ENCODE data around the gene HMGN4. TPM values are rescaled to one million over a fixed set of nuclear protein-coding genes. Genes with fewer than 3 reads are reported as not detected.
"Not testable (repeated sequence)": the region's sequence is repeated elsewhere in the genome, so short reads cannot be mapped to it uniquely, and the experiment has no call there.

HMGN4 gene
- total RNA-seq, 1 experiment from 2014 or later, result 104 TPM

- not testable (repeated sequence) for DNase-seq (ENCODE audit: low spot score)
These were observed 15.5 kb upstream of the HMGN4 start for GRCh38 chr6:26522486-26523228.

DNA sequence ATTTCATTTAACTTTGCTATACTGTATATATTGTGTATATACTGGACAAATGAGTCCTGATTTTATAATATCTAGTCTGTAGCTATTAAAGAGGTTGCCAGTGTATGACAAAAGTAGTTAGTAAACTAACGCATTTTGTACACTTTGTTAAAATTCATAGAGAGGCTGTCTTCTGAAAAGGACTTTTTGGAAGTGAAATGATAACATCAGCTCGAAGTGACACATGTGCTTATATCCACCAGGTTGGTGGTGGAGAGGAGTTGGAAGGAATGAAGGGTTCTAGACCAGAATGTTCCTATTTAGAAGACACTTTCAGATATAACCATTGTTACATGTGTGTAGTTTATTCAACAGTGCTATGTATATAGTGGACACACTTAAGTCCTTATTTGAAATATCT is 13.9 kb upstream of the HMGN4 start:
- DNase-seq (ENCODE audit: low spot score), result not testable (repeated sequence)

- no peak for DNase-seq (ENCODE audit: low spot score)
These were observed 13.3 kb upstream of the HMGN4 start for GRCh38 chr6:26524722-26525370.

- DNase-seq (ENCODE audit: low spot score), result no peak
These were observed 12.3 kb upstream of the HMGN4 start for GRCh38 chr6:26525838-26526237.

- no peak for DNase-seq (ENCODE audit: low spot score)
These were observed 11.2 kb upstream of the HMGN4 start for GRCh38 chr6:26526928-26527327.

- DNase-seq (ENCODE audit: low spot score), result no peak
These were observed 8.0 kb upstream of the HMGN4 start for GRCh38 chr6:26530203-26530602.

DNA sequence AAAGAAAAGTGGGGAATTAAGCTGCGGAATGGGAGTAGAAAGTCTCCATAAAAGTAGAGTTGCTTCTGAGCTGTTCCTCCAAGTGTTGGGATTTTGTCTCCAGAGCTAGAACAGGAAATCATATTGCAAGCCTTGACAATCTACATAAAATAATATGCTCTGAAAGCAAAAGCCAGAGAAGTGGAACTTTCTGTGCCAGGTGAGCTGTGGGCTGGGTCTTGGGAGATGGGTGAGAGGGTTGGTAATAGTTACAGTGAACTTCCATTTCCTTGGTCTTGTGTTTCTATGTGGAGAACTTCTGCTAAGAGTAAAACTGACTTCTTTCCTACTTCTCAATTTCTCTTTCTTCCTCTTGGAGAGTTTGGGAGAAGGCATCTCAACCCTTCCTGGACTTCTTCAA is 6.3 kb upstream of the HMGN4 start:
- DNase-seq (ENCODE audit: low spot score), result no peak

- DNase-seq (ENCODE audit: low spot score), result peak; percentile 87
These were observed 5.3 kb upstream of the HMGN4 start for GRCh38 chr6:26532699-26533531.

DNA sequence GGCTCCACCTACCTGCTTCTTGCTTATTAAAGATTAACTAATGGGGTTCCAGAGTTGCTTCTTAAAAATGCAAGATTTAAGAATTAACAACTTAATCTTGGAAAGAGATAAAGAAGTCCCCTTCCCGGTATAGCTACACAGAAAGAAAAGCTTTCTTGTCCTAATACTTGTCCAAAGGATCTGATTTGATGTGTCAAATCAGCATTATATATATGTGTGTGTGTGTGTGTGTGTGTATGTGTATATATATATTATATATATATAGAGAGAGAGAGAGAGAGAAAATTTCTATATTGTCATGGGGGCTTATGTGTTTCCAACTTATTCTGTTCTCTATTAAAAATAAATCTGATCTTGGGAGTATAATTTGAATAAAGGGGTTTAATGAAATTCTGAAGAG is 4.6 kb upstream of the HMGN4 start:
- no peak for DNase-seq (ENCODE audit: low spot score)

DNA sequence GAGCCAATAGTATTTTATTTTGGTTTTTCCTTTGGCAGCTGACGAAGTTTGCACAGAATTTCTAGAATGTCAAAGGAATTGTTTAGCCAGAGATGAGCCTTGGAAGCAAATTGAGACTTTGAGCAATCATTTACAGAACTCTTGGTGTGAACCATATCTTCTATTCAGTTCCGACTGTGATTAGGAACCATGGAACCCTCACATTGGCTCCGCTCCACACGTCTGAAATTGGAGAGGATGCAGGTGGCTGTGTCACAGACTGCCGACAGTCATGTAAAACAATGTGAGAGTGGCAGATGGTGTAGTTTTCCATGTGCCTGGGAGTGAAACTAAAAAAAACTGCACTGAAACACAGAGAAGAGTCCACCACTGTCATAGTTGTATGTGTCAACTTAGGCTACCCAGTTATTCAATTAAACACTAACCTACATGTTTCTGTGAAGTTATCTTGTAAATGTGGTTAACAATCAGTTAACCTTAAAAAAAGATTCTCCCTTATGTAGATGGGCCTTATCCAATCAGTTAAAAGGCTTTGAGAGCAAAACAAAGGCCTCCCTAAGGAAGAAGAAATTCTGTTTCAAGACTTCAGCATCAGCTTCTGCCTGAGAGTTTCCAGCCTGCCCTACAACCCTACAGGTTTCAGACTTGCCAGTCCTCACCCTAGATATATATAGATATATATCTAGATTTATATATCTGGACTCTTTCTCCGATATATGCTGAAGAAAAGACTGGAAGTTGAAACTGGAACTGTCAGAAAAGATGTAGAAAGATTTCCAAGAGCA is 3.3 kb upstream of the HMGN4 start:
- DNase-seq (ENCODE audit: low spot score), result no peak

GRCh38 chr6:26536571-26537159 is 1.5 kb upstream of the HMGN4 start:
- peak; percentile 54 for DNase-seq (ENCODE audit: low spot score)

DNA sequence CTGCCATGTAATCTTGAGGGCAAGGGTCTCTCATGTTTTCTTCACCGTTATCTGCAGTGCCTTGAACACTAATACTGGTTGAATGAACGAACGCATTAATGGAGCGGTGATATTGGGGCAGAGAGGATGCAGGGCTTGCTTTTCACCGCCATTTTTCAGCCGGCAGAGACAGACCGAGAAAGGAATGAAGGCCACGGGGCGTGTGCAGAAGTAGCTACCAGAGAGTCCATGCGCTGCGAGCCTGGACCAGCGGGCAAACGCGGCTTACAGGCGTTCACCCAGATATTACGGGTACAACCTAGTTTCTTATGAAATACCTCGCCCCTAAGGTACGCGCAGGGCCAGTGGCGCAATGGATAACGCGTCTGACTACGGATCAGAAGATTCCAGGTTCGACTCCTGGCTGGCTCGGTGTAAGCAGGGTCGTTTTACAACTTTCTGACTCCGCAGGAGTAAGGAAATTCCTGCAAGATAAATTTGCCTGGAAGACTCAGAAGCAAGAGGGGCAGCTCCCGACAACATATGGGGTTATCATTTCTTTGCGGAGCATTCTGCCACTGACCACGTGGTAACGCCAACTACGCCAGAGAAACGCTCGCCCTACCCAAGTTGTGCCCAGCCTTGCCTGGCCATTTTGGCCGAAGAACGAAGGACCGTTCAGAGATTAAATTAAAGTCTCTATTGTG is 863 bp upstream of the HMGN4 start:
- DNase-seq (ENCODE audit: low spot score), result peak; percentile 96

- DNase-seq (ENCODE audit: low spot score), result no peak
These were observed 371 bp downstream of the HMGN4 start for GRCh38 chr6:26538572-26538902.

DNA sequence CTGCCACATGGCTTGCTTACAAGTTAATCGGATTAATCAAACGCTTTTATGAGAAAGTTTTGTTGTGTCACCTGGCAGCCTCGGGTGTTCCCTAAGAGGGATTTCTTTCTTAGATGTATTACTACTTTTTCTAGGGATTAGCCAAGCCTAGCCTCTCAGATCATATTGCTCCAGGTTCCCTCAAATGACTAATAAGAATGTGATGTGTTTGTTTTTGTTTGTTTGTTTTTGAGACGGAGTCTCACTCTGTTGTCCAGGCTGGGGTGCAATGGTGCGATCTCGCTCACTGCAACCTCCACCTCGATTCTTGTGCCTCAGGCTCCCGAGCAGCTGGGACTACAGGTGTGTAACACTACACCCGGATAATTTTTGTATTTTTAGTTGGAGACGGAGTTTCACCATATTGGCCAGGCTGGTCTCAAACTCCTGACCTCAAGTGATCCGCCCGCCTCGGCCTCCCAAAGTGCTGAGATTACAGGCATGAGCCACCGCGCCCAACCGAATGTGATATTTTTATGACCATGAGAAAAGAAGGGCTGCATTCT is 977 bp downstream of the HMGN4 start:
- DNase-seq (ENCODE audit: low spot score), result no peak

GRCh38 chr6:26541579-26541978 is 3.4 kb downstream of the HMGN4 start:
- no peak for DNase-seq (ENCODE audit: low spot score)

GRCh38 chr6:26543953-26544352 is 5.8 kb downstream of the HMGN4 start:
- DNase-seq (ENCODE audit: low spot score), result no peak

DNA sequence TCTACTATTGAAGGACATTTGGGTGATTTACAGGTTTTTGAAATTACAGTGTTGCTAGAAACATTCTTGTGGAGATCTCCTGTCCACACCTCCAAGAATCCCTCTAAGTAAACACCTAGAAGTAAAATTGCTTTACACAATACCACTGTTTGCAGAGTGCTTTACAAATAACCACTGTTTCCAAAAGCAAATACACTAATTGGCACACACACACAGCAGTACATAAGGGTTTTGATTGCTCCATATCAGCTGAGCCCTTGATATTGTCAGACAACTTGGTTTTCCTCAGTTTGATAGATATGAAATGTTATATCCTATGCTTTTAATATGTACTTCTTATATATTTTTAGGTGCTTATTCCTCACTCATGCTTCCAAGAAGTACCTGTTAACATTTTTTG is 6.3 kb downstream of the HMGN4 start:
- DNase-seq (ENCODE audit: low spot score), result no peak

DNA sequence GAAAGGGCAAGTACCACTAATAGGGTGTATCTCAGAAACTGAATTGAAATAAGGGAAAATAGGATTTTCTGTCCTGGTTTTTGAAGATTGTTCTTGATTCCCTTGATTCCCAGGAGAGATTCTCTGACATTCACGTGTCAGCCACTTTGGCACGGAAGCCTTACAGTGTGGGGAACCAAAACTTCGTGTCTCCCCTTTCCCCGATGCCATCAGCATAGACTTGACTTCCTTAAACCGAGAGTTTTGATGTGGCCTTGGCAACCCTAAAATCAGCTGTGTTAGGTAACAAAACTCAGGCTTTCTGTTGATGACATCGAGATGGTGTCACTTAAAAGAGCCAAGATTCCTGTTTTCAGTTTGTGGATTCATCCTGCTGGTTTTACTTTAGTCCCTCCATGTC is 7.5 kb downstream of the HMGN4 start:
- no peak for DNase-seq (ENCODE audit: low spot score)

DNA sequence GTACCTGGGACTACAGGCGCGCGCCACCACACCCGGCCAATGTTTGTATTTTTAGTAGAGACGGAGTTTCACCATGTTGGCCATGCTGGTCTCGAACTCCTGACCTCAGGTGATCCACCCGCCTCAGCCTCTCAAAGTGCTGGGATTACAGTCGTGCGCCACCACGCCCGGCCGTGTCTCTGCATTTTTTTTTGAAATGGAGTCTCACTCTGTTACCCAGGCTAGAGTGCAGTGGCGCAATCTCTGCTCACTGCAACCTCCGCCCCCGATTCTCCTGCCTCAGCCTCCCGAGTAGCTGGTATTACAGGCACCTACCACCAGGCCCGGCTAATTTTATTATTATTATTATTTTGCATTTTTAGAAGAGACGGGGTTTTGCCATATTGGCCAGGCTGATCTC is 9.2 kb downstream of the HMGN4 start:
- DNase-seq (ENCODE audit: low spot score), result not testable (repeated sequence)

GRCh38 chr6:26550250-26550993 is 12.3 kb downstream of the HMGN4 start:
- no peak for DNase-seq (ENCODE audit: low spot score)

Measured in H4 (cell line).